ENCODE measurements around the gene EPHA6.
"Not testable (repeated sequence)": the region's sequence is repeated elsewhere in the genome, so short reads cannot be mapped to it uniquely, and the experiment has no call there.

EPHA6 gene

DNA sequence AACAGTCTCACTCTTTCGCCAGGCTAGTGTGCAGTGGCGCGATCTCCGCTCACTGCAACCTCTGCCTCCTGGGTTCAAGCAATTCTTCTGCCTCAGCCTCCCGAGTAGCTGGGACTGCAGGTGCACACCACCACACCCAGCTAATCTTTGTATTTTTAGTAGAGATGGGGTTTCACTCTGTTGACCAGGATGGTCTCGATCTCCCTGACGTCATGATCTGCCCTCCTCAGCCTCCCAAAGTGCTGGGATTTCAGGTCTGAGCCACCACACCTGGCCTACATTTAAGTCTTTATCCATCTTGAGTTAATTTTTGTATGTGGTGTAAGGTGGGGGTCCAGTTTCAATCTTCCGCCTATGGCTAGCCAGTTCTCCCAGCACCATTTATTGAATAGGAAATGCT, 211.2 kb downstream of the EPHA6 start:
- DNase-seq (ENCODE audit: low spot score) = not testable (repeated sequence)

GRCh38 chr3:97029972-97030371, 215.6 kb downstream of the EPHA6 start:
- DNase-seq (ENCODE audit: low spot score) = no peak

DNA sequence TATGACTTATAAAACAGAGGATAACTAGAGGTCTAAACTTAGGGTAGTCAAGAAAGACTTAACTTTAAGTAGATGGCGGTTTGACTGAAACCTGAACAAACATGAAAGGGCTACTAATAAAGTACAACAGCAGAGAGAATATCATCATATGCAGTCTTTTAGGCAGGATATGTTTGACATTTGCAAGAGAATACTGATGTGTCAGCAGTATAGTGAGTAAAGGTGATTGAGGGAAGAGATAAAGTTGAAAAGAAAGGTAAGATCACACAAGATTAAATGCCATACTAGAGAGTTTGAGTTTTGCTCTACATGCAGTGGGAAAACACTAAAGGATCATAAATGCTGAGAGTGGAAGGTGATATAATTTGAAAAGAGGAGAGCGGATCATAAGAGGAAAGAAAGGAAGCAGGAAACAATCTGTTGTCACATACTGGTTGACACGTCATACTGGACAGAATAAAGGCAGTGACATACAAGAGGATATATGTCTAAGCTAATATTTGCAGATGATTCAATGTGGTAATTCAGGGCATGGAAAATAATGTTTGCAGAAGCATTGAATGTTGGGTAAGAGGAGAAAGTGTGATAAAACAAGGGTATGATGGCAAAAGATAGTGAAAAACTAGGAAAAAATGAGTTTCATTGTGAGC, 223.0 kb downstream of the EPHA6 start:
- DNase-seq (ENCODE audit: low spot score) = no peak

DNA sequence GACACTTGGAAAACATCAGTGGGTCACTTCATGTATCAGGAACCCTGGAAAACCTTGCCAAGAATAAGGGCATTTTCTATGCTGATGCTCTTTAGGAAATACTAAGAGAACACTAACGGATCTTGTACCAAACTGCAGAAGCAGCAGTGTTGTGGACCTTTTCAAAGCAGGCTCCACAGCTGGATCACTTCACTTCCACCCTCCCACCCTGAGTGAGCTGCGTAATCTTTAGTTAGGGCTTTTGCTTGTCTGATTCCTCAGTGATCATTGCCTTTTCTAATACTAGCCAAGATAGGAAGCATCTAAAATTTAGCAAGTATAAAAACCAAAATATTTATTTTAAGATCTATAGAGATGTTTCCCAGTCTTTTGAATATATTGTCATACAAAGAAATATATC, 229.0 kb downstream of the EPHA6 start:
- DNase-seq (ENCODE audit: low spot score) = no peak

DNA sequence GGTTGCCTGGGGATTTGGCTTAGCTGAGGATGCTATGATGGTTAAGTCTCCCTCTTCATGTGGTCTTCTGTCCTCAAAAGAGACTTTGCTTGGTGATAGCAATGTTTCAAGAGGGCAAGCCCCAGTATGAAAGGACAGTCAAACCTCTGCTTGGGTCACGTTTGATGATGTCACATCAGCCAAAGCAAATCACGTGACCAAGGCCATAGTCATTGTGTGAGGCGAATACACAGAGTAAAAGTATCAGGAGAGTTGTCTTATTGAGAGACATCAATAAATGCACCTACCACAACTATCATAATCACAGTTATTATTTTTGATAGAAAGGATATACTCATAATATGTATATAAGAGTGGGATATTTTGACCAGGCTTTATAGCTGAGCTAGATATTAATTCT, 243.0 kb downstream of the EPHA6 start:
- DNase-seq (ENCODE audit: low spot score) = no peak

DNA sequence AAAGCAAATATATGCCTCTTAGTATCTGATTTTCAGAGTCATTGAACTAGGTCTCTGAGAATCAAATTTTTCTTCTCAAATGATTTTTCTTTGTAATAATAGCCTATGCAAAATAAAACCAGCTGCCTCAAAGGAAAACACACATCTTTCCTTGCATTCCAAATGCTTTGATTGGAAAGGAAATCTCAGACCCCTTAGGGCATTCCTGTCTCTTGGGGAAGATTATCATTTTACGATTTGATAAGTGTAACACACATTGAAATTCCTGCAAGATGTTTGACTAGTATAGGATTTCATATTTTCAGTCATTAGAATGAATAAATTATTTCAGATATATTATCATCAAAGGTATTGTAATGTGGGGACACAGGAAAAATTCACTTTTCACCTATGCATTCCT, 244.8 kb downstream of the EPHA6 start:
- DNase-seq (ENCODE audit: low spot score) = no peak

DNA sequence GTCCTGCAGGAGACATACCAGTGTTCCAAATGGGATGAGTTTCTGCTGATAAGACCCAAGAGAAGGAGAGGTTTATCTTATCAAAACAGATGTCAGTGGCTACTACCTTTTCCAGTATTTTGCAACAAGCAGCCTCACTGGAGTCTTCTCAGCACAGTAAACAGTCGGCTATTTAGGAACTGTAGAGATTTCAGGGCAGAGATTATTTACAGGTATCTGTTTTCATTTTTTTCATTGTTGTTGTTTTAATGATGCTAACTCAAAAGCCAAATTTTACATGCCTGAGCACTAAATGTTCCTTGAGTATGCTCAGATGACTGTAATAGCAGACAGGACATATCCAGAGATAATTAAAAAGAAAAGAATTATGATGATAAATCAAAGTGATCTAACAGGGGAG, 252.1 kb downstream of the EPHA6 start:
- DNase-seq (ENCODE audit: low spot score) = no peak

DNA sequence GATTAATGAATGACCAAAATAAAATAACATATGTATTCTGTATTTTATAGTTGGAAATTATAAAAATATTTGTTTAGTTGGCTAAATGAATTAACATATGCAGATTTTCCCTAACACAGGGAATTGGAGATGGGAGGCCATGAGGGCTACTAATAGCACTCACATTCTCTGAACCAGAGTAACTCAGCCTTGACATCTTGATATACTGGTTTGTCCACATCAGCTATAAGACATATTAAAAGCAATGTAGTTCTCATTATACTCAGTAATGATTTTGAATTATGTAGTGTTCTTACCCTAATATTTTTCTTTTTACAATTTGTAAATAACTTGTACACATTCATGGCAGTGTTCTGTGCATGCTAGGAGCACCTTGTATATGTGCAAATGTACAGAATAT, 255.9 kb downstream of the EPHA6 start:
- DNase-seq (ENCODE audit: low spot score) = no peak

DNA sequence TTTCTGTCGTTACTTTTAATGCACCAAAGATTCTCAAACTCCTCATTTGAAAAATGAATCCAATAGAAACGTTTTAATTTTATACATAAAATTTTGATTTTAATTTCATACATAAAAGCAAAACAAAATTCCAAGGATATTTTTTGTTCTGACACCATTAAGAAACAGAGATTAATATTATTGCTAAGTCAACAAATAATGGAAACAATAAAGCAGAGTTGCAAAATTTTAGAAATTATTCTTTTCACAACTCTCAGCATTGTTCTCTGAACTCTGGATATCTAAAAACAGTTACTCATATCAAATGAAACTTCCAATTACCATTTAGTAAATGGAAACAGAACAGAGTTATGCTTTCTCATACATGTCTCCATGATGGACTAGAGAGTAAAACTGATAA, 260.2 kb downstream of the EPHA6 start:
- no peak for DNase-seq (ENCODE audit: low spot score)

GRCh38 chr3:97076673-97077072, 262.3 kb downstream of the EPHA6 start:
- no peak for DNase-seq (ENCODE audit: low spot score)

DNA sequence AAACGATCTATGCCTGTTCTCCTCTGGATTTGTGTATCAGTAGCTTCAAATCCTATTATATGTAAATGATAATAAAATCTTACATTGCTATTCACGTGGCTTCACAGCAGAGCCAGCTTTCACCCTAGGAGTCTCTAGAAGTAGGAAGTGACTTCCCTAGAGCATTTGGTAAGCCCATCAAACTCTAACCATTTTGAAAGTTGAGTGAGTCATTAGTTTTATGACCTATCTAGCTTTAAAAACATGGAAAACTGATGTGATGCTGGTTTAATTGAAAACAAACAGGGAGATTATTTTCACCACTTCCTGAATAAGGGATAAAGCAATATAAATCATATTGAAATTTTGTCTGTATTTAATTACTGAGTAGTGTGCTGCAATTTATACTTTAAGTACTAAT, 275.2 kb downstream of the EPHA6 start:
- DNase-seq (ENCODE audit: low spot score) = no peak

GRCh38 chr3:97102641-97103040, 288.2 kb downstream of the EPHA6 start:
- no peak for DNase-seq (ENCODE audit: low spot score)

DNA sequence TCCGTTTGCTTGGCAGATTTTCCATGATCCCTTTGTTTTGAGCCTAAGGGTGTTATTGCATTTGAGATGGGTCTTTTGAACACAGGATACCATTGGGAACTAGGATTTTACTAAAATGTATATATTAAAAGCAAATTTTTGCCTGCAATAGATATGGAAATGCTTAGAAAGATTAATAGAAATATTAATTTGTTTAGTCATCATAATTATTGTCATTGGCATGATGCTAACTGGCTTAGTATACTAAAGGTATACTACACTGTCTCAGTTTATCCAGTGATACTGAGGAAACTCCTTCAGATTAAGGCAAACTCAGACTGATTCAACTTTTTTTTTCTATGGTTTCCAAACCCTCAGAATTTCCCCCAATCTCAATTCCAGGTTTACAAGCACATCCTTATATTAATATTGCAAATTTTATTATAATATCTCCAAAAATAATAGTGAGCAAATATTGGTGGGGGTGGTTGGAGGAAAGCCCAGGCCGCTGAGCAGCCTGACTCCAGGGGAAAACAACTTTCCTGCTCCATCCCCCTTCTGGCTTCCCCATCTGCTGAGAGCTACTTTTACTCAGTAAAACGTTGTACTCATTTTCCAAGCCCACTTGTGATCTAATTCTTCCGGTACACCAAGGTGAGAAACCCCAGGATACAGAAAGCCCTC, 291.7 kb downstream of the EPHA6 start:
- DNase-seq (ENCODE audit: low spot score) = no peak

- DNase-seq (ENCODE audit: low spot score) = no peak
Measured at GRCh38 chr3:97106652-97106989, 292.2 kb downstream of the EPHA6 start.

- DNase-seq (ENCODE audit: low spot score) = no peak
Measured at GRCh38 chr3:97108136-97108535, 293.7 kb downstream of the EPHA6 start.

GRCh38 chr3:97111244-97111643, 296.9 kb downstream of the EPHA6 start:
- DNase-seq (ENCODE audit: low spot score) = no peak

DNA sequence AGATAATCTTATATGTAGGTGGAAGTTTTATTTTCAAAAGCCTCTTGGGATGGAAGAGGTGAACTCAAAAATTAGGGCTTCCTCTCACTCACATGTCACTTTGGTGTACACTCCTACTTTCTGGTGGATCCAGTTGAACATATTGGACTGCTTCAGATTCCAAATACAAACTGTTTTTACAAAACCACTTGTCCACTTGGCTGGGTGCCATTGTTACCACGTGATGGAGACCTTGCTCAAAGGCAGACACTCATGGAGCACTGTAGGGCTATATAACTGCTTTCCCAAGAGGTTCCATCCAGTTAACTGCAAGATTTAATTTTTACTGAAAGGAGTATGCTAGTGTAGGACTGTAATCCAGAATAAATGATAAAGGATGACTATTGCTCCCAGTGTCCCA, 307.0 kb downstream of the EPHA6 start:
- DNase-seq (ENCODE audit: low spot score) = no peak

DNA sequence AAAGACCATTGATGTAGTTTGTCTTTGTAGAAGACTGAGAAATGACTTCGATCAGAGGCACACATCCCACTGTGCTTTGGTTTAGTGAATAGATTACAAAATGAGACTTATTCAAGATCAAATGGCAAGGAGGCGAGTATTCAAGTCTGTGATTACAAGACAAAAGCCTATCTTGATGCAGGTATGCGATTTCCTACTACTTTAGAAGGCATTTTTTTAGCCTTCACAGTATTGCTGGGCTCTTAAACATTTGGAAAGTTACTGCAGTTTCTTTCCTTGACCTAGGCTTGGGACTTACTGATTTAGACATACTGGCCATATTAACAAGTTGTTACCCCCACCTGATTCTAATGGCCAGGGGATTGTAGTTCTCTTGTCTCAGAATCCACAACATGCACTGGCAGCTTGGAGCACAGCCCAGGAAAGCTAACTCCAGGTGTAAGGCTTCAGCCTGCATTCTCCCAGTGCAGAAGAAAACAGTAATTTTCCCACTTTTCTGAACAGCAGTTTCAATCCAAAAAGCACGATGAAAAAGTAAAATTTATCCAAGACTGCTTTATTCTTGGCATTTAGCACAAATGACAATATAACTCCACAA, 311.6 kb downstream of the EPHA6 start:
- DNase-seq (ENCODE audit: low spot score) = no peak

- no peak for DNase-seq (ENCODE audit: low spot score)
Measured at GRCh38 chr3:97131476-97131875, 317.1 kb downstream of the EPHA6 start.

DNA sequence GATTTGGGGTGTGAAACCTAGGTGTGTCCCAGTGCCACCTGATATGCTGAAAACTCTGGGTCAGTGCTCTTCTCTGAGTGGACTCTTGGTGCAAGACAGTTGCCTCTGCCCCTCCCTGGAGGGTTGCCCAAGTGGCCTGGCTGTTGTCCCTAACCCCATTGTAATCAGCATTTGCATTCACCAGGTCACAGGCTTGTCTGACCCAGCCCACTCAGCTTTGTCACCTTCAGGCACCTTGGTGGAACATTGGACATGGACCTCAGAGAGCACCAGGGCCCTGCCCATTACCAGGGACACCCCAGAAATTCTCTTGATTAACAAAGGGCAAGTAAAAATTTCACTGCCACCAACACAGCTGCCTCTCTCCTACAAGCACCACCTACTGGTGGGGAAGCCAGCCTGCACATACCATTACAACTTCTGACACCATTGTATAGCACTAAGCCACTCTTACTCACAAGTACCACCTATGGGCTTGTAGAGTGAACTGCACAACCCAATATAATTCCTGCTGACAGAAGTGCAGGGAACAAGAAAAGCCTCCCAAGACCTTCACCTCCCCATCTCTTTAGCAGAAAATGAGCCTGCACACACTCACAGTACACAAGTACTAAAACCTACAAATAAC, 324.6 kb downstream of the EPHA6 start:
- DNase-seq (ENCODE audit: low spot score) = peak; percentile 33

DNA sequence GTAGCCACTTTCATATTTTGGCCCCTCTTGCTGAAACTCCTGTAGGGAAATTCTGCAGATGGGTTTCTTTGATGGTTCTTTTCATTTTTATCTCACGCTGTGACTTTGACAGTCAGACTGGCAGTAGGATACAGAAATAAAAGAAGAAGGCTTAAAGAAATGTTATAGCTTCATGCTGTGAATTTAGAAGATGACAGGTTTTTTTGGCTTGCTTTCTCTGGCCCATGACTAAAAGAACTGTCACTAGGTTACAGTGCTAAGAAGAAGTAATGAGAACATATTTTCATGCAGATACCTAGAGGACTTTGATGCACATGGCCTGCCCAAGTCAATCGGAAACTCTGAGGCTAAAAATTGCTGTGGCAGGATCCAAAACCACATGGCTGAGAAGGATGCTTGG, 334.5 kb downstream of the EPHA6 start:
- DNase-seq (ENCODE audit: low spot score) = peak; percentile 1

- no peak for DNase-seq (ENCODE audit: low spot score)
Measured at GRCh38 chr3:97161169-97161568, 346.8 kb downstream of the EPHA6 start.

- no peak for DNase-seq (ENCODE audit: low spot score)
Measured at GRCh38 chr3:97177242-97177641, 362.8 kb downstream of the EPHA6 start.

Data from RKO (cell line).